Mucosa of gallbladder (tissue), 1 donor: ENCODE results near the gene UVSSA. TPM values are rescaled to one million over a fixed set of nuclear protein-coding genes. Genes with fewer than 3 reads are reported as not detected.
"Not testable (repeated sequence)": the region's sequence is repeated elsewhere in the genome, so short reads cannot be mapped to it uniquely, and the experiment has no call there.

Source experiments
- DNase-seq: peaks from one replicate; pipeline ENCODE4 v3.0.0-alpha.2; 2020; ENCODE audit warnings: low spot score
- total RNA-seq: library from RNA; stranded (reverse); gene quantifications from one replicate; pipeline ENCODE4 v1.2.1, GENCODE V29; 2021
- donor health status: DM: no; HTN: no; CAD: no.

Gene UVSSA
- total RNA-seq, 1 donor from 2014 or later, result 41.5 TPM

GRCh38 chr4:1421657-1422056, 74.6 kb downstream of the UVSSA start:
- DNase-seq, result no peak

GRCh38 chr4:1427010-1427409, 80.0 kb downstream of the UVSSA start:
- no peak for DNase-seq

- not testable (repeated sequence) for DNase-seq
Measured at GRCh38 chr4:1443688-1444172, 96.7 kb downstream of the UVSSA start.

Other genes with a start within 250 kb of the UVSSA start
- 5.8 TPM for gene RNF212, start 233.6 kb upstream of the UVSSA start, total RNA-seq
- 52.0 TPM for gene SPON2, start 174.6 kb upstream of the UVSSA start, total RNA-seq
- 213 TPM for gene CTBP1, start 98.1 kb upstream of the UVSSA start, total RNA-seq
- 78.0 TPM for gene MAEA, start 57.3 kb upstream of the UVSSA start, total RNA-seq
- not detected for gene NKX1-1, start 59.2 kb downstream of the UVSSA start, total RNA-seq